Gastrocnemius medialis (tissue), 4 donors: Measurements from ENCODE around the gene TSPAN15. TPM values are rescaled to one million over a fixed set of nuclear protein-coding genes. Genes with fewer than 3 reads are reported as not detected.

Experiments
- ATAC-seq, 2 donors: fragments of 150-250 bp; one replicate each; pipeline ENCODE4 v1.9.1; 2016
- DNase-seq, 2 donors: peaks; one replicate each; pipeline ENCODE4 v3.0.0-alpha.2; 2019
- H3K27ac ChIP-seq, 4 donors: fragments of 200-600 bp; sonication (generic); 1 replicate in 1 of 4; 2 replicates in 3 of 4; pipeline ENCODE4 v1.5.1; 2016 to 2018; ENCODE audit warnings: mild to moderate bottlenecking in 2 of 4, moderate library complexity in 1 of 4
- H3K27me3 ChIP-seq, 3 donors: fragments of 200-600 bp; sonication (generic) in 2 of 3; 1 replicate in 1 of 3; 2 replicates in 2 of 3; pipeline versions ENCODE4 v1.5.1 to v1.6.0; 2016 to 2019; ENCODE audit warnings: mild to moderate bottlenecking in 1 of 3, moderate library complexity in 1 of 3
- H3K36me3 ChIP-seq, 2 donors: fragments of 200-600 bp; sonication (generic) in 1 of 2; one replicate each; pipeline ENCODE4 v1.5.1; 2017 to 2018
- H3K4me1 ChIP-seq, 2 donors: fragments of 200-600 bp; sonication (generic) in 1 of 2; one replicate each; pipeline ENCODE4 v1.5.1; 2016 to 2017; ENCODE audit warnings: mild to moderate bottlenecking in 2 of 2
- H3K4me3 ChIP-seq, 4 donors: fragments of 200-600 bp; sonication (generic) in 3 of 4; 1 replicate in 1 of 4; 2 replicates in 3 of 4; pipeline ENCODE4 v1.5.1; 2016 to 2019; ENCODE audit warnings: mild to moderate bottlenecking in 2 of 4
- H3K9me3 ChIP-seq, 3 donors: fragments of 200-600 bp; sonication (generic) in 2 of 3; 1 replicate in 1 of 3; 2 replicates in 2 of 3; pipeline ENCODE4 v1.5.1; 2016 to 2019
- POLR2A ChIP-seq, 2 donors: fragments of 450-650 bp; IDR thresholded peaks; one replicate each; pipeline ENCODE4 v1.6.1; 2017; ENCODE audit warnings: antibody characterized with exemption in 2 of 2, mild to moderate bottlenecking in 2 of 2, moderate library complexity in 2 of 2
- in situ Hi-C, 4 donors: fragments of 200-750 bp; cut with MboI; loops; one replicate each; pipeline versions ENCODE4 v1.15.0 to v1.8.0; 2017; ENCODE audit warnings: low sequenced_read_pairs in 4 of 4
- intact Hi-C: fragments of 100-400 bp; cut with DNase I; formaldehyde crosslinking; loops from one replicate; pipeline ENCODE4 v1.15.1; 2023; ENCODE audit warnings: low total_unique reads
- total RNA-seq, 4 donors: library from RNA; depleted of rRNA; stranded (reverse); fragments of >200 nt; gene quantifications; one replicate each; pipeline versions ENCODE4 v1.1.0 to v1.2.3, GENCODE V29; 2016
- TF ChIP-seq, protein P1 (sequence below), 5 experiments: fragments of 450-650 bp in 3 of 5; fragments of 200-600 bp in 2 of 5; sonication (generic) in 2 of 5; IDR thresholded peaks in 4 of 5; conservative IDR thresholded peaks in 1 of 5; 1 replicate in 4 of 5; 2 replicates in 1 of 5; pipeline ENCODE4 v1.5.1; 2016 to 2019; ENCODE audit warnings: antibody characterized with exemption in 5 of 5, mild to moderate bottlenecking in 3 of 5, moderate library complexity in 3 of 5

TSPAN15 gene
- total RNA-seq, 4 donors from 2014 or later: 7.9 to 21.0 (median 11.8) TPM

DNA sequence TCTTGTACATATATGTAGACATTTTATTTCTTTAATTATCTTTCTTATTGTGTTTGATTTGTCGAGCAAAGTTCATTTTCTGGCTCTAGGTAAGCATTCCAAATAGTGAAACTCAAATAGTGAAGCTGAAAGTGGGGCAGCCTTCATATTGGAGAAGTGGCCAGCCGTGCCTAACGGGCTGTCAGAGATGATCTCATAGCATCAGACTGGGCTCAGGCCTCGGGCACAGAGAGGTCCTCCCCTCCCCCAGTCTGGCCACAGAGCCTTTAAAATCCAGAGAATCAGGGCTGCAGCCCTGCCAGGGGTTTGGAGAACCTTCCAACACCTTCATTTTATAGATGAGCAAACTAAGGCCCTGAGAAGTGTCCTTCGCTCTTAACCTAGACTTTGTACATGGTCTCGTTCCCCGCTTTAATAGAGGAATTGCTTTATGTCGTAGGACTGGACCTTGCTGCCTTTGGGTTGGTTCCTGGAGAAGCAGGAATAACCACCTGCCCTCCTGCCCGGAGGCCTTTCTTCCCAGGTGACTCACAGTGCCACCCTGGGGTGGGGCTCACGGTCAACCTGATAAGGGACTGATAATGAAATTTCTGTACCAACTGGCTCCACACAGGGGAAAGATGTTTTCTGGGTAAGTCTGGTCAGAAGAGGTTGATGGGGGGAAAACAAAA is 7.3 kb downstream of the TSPAN15 start:
- no peaks in the 10 kb centered on the region for H3K9me3 ChIP-seq
- H3K4me1 ChIP-seq: peaks cover 82 to 90% of the 10 kb centered on the region in 2 donors
- peak; percentile 44 to 64 for ATAC-seq
- no peaks in the 10 kb centered on the region for H3K36me3 ChIP-seq
- DNase-seq: no peak
- in situ Hi-C loops: no loop called here
- no peak overlapping the region for H3K4me3 ChIP-seq
- intact Hi-C loops: no loop called here
- peak overlapping the region; percentile 84 to 95 (median 88) for H3K27ac ChIP-seq
- H3K27me3 ChIP-seq: no peaks in the 10 kb centered on the region
- TF ChIP-seq, protein P1, sequence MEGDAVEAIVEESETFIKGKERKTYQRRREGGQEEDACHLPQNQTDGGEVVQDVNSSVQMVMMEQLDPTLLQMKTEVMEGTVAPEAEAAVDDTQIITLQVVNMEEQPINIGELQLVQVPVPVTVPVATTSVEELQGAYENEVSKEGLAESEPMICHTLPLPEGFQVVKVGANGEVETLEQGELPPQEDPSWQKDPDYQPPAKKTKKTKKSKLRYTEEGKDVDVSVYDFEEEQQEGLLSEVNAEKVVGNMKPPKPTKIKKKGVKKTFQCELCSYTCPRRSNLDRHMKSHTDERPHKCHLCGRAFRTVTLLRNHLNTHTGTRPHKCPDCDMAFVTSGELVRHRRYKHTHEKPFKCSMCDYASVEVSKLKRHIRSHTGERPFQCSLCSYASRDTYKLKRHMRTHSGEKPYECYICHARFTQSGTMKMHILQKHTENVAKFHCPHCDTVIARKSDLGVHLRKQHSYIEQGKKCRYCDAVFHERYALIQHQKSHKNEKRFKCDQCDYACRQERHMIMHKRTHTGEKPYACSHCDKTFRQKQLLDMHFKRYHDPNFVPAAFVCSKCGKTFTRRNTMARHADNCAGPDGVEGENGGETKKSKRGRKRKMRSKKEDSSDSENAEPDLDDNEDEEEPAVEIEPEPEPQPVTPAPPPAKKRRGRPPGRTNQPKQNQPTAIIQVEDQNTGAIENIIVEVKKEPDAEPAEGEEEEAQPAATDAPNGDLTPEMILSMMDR (IDR thresholded peaks at IDR 0.05 in 4 of 5, conservative IDR thresholded peaks at IDR 0.05 in 1 of 5): no peak
- TF ChIP-seq POLR2A (IDR thresholded peaks at IDR 0.05): no peak

DNA sequence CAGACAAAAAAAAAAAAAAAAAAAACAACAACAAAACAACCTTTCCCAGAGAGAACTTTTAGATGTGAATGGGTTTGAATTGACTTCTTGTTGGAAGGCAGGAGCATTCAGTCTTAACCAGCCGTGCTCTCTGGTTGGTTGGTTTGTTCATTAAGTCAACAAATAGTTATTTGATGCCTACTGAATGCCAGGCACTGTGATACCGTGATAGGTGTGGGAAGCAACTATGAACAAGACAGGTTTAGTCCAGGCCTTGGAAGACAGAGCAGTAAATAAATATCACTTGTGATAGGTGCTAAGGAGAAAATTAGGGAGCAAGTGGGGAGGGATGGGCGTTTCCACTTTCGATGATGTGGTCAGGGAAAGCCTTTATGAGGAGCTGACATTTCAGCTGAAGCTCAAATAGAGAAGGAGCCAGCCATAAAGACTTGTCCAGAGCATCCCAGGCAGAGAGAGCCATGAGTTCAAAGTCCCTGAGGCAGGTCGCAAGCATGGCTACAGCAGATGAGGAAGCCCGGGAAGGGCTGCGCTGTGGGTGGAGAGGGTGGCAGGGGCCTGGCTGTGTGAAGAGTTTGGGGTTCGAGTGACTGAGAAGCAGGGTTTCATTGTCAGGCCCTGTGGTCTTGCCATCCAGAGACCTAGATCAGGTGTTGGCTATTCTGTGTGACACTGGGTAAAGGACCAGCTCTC is 8.0 kb downstream of the TSPAN15 start:
- H3K27me3 ChIP-seq: no peaks in the 10 kb centered on the region
- DNase-seq: no peak
- no peak overlapping the region for H3K4me3 ChIP-seq
- no peaks in the 10 kb centered on the region for H3K36me3 ChIP-seq
- H3K27ac ChIP-seq: peak overlapping the region; percentile 84 to 95 (median 88)
- in situ Hi-C loops (no loop called here), intact Hi-C loops (no loop called here)
- TF ChIP-seq, protein P1 (IDR thresholded peaks at IDR 0.05 in 4 of 5, conservative IDR thresholded peaks at IDR 0.05 in 1 of 5): no peak
- TF ChIP-seq POLR2A (IDR thresholded peaks at IDR 0.05): no peak
- no peaks in the 10 kb centered on the region for H3K9me3 ChIP-seq
- peaks cover 82 to 90% of the 10 kb centered on the region in 2 donors for H3K4me1 ChIP-seq
- no peak for ATAC-seq

DNA sequence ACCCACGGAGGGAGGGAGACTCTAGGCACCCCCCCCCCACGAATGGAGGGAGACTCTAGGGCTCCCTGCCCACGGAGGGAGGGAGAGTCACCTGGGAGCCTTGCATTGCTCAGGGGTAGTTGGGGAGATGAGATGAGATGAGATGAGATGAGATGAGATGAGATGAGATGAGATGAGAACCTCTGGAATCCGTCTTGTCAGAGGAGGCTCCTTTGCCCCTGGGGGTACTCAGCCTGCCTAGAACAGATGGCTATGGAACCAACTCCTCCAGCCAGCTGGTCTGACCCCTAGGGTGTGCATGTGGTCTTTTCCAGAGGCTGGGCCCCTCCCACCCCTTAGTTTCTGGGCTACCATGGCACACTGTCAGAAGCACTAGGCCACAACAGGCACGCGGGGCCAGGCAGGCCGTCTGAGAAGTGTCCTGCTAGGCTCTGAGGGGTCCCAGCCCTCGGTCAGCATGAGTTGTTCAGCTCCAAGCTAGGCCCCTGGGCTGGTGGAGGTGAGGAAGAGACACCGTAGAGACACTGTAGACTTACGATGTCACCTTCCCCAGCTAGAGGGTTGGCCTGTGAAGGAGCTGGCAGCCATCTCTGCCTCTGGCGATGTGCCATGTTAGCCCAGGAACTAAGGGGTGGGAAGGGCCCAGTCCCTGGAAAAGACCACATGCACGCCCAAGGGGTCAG is 8.8 kb downstream of the TSPAN15 start:
- intact Hi-C loops: no loop called here

DNA sequence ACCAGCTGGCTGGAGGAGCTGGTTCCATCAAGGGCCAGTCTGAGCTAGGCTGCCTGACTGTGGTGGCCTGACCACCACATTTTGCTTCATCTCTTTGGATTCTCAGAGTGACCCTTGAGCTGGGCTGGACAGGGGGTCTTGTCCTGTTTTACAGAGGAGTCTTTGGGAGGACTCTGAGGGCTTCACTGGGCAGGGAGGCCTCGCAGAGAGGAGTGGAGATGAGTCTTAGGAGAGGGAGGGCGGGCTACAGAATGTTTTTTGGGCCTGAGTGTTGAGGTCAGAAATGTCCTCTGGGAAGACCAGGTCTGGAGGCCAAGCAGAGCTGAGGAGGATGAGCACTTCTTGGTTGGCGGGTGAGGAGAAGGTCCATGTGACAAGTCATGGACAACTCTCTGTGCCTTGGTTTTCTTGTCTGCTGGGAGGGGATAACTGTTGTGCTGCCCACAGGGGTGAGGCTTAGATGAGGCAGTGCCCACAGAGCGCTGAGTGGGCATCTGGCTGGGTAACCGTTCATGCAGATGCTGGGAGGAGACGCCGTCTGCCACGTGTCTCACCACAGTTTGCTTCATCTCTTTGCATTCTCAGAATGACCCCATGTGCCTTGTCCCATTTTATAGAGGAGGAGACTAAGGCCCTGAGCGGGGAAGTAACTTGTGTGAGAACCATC is 9.4 kb downstream of the TSPAN15 start:
- intact Hi-C loops (no loop called here), in situ Hi-C loops (no loop called here)
- no peak overlapping the region for H3K4me3 ChIP-seq
- TF ChIP-seq POLR2A (IDR thresholded peaks at IDR 0.05): no peak
- TF ChIP-seq, protein P1 (IDR thresholded peaks at IDR 0.05 in 4 of 5, conservative IDR thresholded peaks at IDR 0.05 in 1 of 5): no peak
- H3K27ac ChIP-seq: peak overlapping the region; percentile 84 to 95 (median 88)
- ATAC-seq (no peak), DNase-seq (no peak)
- peaks cover 90 to 93% of the 10 kb centered on the region in 2 donors for H3K4me1 ChIP-seq
- H3K9me3 ChIP-seq: no peaks in the 10 kb centered on the region
- H3K27me3 ChIP-seq: no peaks in the 10 kb centered on the region
- no peaks in the 10 kb centered on the region for H3K36me3 ChIP-seq

More for the DNA sequence above, 8.8 kb downstream of the TSPAN15 start:
- in situ Hi-C loops: no loop called here
- Histone ChIP-seq H3K27me3 (no peaks in the 10 kb centered on the region), H3K9me3 (no peaks in the 10 kb centered on the region), H3K36me3 (no peaks in the 10 kb centered on the region), H3K4me1 (peaks cover 83 to 90% of the 10 kb centered on the region in 2 donors), H3K27ac (peak overlapping the region; percentile 84 to 95 (median 88)), H3K4me3 (no peak overlapping the region)
- ATAC-seq (no peak), DNase-seq (no peak)
- no peak for TF ChIP-seq POLR2A (IDR thresholded peaks at IDR 0.05)
- TF ChIP-seq, protein P1 (IDR thresholded peaks at IDR 0.05 in 4 of 5, conservative IDR thresholded peaks at IDR 0.05 in 1 of 5): no peak
